Epithelial cell of esophagus (primary cell): ENCODE data around the gene GAS2.

Experiments used
- DNase-seq: peaks from one replicate; pipeline ENCODE4 v3.0.0; 2010; ENCODE audit warnings: low read depth
- H3K4me3 ChIP-seq: 2 replicates; pipeline ENCODE4 v1.5.1; 2011; ENCODE audit warnings: mild to moderate bottlenecking, low read length, control low read depth
- CTCF ChIP-seq: IDR thresholded peaks from 2 replicates; pipeline ENCODE4 v1.5.1; 2011; ENCODE audit warnings: low read depth, mild to moderate bottlenecking, low read length, control low read depth, inconsistent platforms; ENCODE audit not compliant: insufficient read depth; ENCODE audit errors: missing control alignments

Gene GAS2

GRCh38 chr11:22734628-22735345, 68.4 kb downstream of the GAS2 start:
- no peak overlapping the region for H3K4me3 ChIP-seq
- DNase-seq: peak; percentile 33
- no peak for TF ChIP-seq CTCF

DNA sequence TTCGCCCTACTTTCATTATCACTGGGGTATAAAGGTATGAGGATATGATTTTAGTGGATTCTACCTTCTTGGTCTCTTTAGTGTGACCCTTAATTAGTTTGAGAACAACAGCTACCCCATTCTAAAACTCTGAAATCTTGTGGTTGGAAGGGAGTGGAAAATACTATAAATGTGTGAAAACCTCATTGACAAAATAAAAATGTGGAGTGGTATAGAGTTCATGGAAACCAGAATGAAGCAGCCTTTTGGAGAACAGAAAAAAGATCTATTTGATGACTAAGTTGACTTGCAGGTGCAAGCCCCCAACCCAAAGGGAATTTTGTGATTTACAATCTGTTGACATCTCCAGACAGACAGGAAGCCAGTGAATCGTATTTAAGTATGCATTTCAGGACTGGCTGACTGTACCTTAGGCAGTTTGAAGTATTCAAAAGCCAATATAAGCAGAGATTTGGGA, 75.8 kb downstream of the GAS2 start:
- no peak for TF ChIP-seq CTCF
- no peak overlapping the region for H3K4me3 ChIP-seq
- DNase-seq: no peak

DNA sequence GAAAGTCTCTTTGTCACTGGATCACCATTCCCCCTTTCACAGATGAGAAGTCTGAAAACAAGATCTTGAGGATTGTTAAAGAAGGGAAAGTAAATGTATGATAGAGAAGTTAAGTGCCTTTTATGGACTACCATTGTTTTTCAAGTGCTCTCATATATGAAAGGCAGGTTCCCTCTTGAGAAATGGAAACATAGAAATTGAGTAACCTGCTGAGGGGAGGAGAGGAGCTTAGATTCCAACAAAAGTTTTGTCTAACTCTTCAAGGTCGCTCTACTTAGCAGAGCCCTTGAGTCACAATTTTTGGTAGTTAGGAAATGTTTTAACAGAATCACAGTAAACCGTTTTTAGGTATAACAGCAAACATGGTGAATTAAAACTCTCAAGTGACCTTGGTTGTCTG, 83.1 kb downstream of the GAS2 start:
- no peak overlapping the region for H3K4me3 ChIP-seq
- no peak for DNase-seq
- no peak for TF ChIP-seq CTCF

GRCh38 chr11:22752908-22753310, 86.5 kb downstream of the GAS2 start:
- TF ChIP-seq CTCF: no peak
- DNase-seq: no peak
- H3K4me3 ChIP-seq: no peak overlapping the region

- no peak for DNase-seq
- TF ChIP-seq CTCF: no peak
- H3K4me3 ChIP-seq: no peak overlapping the region
These were observed 87.0 kb downstream of the GAS2 start for GRCh38 chr11:22753416-22753815.

- TF ChIP-seq CTCF: no peak
- DNase-seq: no peak
- H3K4me3 ChIP-seq: no peak overlapping the region
These were observed 94.7 kb downstream of the GAS2 start for GRCh38 chr11:22761066-22761465.

- no peak overlapping the region for H3K4me3 ChIP-seq
- DNase-seq: no peak
- no peak for TF ChIP-seq CTCF
These were observed 96.8 kb downstream of the GAS2 start for GRCh38 chr11:22763166-22763565.
